T-helper 2 cell (primary cell): ENCODE results near the gene YOD1.

Source experiments
- DNase-seq, 5 experiments: peaks; one replicate each; pipeline versions ENCODE4 v3.0.0 to v3.0.0-alpha.2; 2012 to 2022

YOD1 gene

GRCh38 chr1:207024202-207025145 lies 26.5 kb downstream of the YOD1 start:
- DNase-seq, result no peak

DNA sequence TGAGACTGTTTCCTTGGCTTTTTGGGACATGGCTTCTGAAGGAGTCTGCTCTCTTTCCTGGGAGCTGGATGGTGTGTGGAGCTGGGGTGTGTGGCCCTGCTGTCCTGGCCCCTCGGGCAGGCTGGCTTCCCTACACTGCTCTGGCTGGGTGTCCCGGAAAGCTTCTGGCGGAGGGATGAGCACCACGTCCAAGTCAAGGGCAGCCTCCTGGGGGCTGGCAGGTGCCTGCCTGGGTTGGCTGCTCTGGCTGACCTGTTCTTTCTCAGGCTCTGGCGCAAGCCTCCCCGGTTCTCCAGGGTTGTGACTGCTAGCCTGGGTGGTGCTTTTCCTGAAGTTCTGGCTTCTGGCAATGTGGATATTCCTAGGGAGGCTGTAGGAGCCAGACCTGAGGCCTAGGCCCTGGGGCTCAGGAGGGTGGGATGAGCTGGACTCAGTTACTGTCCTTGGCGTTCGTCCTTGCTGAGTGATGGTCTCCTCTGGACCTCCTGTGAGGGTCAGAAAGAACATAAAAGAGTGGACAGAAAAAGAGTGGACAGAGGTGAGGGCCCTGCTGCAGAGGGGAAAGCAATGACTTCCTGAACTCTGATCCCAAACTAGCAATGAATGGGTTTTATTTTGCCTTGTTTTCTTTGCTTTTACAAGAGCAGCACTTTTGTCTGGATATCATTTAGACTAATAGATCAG lies 27.9 kb downstream of the YOD1 start:
- DNase-seq, result no peak

GRCh38 chr1:207021876-207022596 lies 29.0 kb downstream of the YOD1 start:
- no peak for DNase-seq

DNA sequence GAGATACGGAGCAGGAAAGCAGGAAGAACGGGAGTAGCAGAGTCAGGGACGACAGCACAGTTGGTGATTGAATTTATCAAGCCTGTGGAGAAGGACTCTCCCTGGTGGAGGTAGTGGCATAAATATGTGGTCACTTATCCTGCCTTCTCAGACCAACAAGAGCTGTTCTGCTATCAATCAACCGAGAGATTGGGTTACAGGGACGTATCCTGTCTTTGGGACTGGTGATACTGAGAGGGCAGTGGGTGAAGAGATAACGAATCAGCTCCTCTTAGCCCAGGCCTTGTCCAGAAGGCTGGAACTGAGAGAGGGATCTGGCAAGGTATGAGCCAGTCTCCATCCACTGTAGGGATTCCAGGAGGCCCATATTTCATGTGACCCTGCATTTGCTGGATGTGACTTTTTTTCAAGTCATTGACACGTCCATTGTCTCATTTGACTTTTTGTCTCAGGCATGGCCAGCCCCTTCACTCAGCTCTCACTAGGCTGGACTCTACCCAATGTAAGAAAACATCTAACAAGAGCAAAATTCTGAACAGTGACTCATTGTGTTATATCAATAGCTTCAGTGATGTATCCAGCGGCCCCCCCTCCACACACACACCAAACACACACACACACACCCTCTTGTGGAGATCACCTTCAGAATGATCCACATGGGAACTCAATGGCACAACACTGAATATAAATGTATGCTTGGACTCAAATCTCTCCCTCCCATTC lies 29.7 kb downstream of the YOD1 start:
- DNase-seq, result no peak

GRCh38 chr1:207020709-207021107 lies 30.3 kb downstream of the YOD1 start:
- DNase-seq, result no peak

DNA sequence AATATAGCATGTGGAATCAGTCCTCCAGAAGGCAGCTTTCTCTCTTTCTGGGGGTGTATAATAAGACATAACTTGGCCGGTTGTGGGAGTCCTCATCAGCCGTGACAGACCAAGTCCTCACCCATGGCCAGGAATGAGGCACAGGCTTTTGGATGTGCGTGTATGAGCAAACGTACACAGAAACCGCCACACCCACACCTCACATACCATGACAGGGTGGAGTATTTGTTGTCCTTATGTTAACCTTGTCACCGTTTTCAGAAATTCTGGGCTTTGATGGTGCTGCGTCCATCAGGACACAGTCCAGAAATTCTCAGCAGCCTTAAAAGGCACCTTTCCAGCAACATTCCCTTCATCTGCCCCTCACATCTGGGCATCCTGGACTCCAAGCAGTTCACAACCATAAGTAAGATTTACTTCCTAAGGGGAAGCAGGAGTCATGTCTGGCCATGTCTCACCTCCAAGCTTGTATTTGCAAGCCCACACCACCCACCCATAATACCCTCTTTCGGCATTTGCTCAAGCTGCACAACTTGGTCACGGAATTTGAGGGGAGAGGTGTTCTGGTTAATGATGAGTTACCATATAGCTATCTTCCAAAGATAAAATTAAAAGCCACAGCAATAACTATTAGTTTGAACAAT lies 30.8 kb downstream of the YOD1 start:
- DNase-seq, result no peak

- DNase-seq, result no peak
Measured at GRCh38 chr1:207019661-207020060, 31.3 kb downstream of the YOD1 start.

GRCh38 chr1:207019161-207019560 lies 31.8 kb downstream of the YOD1 start:
- DNase-seq, result no peak

DNA sequence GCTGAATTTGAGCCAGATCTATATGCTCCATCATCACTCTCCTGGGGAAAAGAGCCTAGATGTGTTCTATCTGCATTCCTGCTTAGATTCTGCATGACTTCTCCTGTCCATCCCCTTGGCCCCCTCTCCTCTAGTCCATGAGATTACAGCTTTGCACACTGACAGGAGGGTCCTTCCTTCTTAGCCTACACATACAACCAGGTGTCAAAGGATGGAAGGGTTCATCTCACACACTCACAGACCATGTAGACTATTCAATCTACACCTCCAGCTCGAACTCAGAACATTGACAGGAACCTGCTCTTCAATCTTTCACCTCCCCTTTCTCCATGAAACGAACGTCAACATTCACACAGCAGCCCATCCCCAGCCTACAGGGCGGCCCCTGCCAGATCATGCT lies 32.3 kb downstream of the YOD1 start:
- no peak for DNase-seq

- DNase-seq, result no peak
Measured at GRCh38 chr1:207017615-207018559, 33.1 kb downstream of the YOD1 start.

DNA sequence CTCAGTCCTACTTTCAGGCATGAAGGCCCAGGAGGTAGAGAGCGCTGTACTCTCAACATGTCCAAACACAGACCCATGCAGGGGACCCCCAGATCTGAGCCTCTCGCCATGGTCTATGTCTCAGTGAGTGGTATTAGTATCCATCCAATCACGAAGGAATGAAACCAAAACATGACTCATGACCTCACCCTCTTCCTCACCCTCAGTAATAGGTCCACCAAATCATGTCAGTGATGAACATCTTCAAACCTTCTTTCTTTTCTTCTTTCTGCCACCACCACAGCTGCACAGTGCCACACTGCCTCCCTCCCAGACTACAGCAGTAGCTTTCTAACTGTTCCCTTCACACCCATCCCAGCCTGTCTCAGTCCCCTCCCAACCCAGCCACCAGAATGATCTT lies 35.2 kb downstream of the YOD1 start:
- no peak for DNase-seq

- DNase-seq, result no peak
Measured at GRCh38 chr1:207014728-207015127, 36.3 kb downstream of the YOD1 start.

DNA sequence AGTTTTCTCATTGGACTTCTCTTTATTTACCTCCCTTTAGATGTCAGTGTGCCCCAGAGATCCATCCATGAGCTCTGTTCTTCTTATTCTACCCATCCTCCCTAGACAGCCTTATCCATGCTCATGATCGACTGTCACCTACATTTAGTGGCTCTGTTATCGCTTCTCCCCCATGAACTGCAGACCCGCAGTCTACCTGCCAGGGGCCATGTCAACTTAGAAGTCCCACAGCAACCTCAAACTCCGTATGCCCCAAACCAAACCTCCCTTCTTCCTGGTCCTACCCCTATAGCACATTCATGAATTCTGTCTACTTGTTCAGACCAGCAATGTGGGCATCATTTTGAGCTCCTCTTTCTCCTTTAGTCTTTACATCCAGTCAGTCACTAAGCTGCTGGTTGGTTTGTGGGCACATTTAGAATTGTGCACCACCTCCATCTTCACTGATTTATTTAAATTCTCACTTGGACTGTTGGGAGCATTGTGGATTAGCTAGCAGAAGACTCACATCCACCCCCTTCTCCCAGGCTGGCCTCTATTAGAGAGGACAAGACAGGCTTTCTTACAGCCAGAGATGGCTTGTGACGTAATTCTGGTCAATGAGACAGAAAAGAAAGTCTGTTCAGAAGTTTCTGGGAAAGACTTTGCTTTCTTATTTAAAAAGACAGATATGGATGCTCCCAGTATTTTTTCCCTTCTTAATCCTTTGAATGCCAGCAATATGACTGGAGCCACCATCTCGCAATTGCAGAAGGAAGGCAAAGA lies 37.5 kb downstream of the YOD1 start:
- DNase-seq, result no peak

DNA sequence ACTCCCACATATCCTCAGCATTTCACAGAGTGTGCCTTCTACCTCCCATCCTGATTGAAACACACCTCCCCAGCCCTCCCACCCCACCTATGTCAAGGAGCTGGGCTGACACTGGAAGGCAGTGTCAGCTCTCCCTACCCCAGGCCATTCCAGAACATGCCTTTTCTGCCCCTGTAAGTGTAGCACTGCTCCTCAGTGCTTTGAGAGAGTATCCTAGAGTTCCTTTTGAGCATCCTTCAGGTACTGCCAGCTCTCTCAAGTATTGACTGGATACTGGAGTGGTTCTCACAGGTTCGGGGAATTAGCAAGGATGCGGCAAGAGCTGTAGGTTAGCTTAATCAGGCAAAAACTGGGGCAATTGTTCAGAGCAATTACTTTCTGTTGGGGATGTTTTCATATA lies 40.3 kb downstream of the YOD1 start:
- no peak for DNase-seq

- no peak for DNase-seq
Measured at GRCh38 chr1:207009945-207010344, 41.1 kb downstream of the YOD1 start.

- no peak for DNase-seq
Measured at GRCh38 chr1:207009182-207009850, 41.7 kb downstream of the YOD1 start.

DNA sequence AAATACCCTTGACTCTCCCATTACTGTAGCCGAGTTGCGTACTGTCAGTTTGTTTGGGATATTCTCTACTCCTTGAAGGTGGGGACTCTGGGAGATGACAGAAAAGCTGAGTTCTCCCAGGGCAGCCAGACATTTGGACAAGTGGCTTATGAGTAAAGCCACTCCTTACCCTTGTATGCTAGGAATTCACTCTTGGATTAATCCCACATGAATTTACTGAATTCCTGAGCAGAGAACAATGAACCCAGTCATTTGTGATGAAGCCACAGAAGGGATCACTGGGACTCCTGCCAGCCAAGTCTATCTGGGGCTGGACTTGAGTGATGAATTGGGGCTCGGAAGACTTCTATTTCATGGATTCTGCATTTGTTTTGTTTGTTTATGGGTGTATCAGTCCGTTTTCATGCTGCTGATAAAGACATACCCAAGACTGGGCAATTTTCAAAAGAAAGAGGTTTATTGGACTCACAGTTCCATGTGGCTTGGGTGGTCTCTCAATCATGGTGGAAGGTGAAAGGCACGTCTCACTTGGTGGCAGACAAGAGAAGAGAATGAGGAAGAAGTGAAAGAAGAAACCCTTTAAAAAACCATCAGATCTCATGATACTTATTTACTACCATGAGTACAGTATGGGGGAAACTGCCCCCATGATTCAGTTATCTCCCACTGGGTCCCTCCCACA lies 43.5 kb downstream of the YOD1 start:
- DNase-seq, result no peak

GRCh38 chr1:207006914-207007313 lies 44.1 kb downstream of the YOD1 start:
- DNase-seq, result no peak

- no peak for DNase-seq
Measured at GRCh38 chr1:207006083-207006482, 44.9 kb downstream of the YOD1 start.
